GM12892 (cell line): ENCODE data around the gene CACNB4.

Source experiments
- DNase-seq: peaks from one replicate; pipeline ENCODE4 v3.0.0; 2011; ENCODE audit not compliant: insufficient read length
- FAIRE-seq: peaks from 2 replicates; lab custom pipeline; 2011; peaks lifted over from hg19 to GRCh38; lab: Jason Lieb, UNC
- POLR2A ChIP-seq: IDR thresholded peaks from 2 replicates; pipeline ENCODE4 v1.6.1; 2011; ENCODE audit warnings: low read depth, low read length, control low read depth
- POLR2AphosphoS5 ChIP-seq: IDR thresholded peaks from 2 replicates; pipeline ENCODE4 v1.6.1; 2011; ENCODE audit warnings: low read depth, low read length, control low read depth
- TAF1 ChIP-seq: IDR thresholded peaks from 2 replicates; pipeline ENCODE4 v1.6.1; 2011; ENCODE audit warnings: low read depth, mild to moderate bottlenecking, control low read depth, low read length, borderline replicate concordance

The CACNB4 gene

DNA sequence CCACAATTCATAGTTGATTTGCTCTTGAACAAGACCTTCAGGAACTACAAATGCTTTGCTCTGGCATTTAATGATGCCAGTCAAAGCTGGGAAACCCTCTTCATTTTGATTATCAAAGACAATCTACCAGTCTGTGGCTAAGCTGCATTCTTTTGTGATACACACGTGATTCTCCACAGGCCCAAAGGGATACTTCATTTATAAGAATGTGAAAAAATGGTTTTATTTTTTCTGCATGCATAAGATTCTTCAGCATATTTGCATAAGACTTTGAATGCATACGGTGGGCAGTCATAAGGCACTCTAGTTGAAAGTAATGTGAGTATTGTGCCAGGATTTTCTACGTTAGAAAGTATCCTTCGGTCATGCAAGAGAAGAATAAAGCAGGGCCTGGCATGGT lies 237.7 kb downstream of the CACNB4 start:
- DNase-seq (no peak), FAIRE-seq (peak; percentile 21)
- TF ChIP-seq POLR2A (no peak), POLR2AphosphoS5 (no peak)

DNA sequence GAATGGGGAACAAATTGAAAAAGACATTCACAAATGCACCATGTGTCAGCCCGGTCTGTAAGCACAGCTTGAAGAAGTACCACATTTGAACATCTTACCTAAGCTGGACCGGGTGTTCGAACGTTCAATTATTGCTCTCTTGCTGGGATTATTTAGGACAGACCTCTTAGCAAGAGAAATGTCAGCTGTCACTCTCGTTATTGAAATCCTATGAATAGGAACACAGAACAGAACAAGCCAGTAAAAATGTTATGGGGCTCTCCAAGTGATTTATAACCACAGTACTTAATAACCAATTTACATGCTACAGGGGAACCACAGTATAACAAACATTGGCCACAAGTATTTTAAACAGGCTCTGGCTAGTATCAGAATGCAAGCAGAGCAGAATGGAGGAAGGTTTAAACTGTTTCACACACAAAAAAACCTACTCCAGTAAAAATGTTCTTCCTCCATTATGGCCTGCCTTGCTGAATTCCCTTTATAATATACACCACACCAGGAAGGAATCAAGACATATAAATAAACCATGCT lies 238.2 kb downstream of the CACNB4 start:
- no peak for TF ChIP-seq POLR2AphosphoS5
- TF ChIP-seq POLR2A = no peak
- no peak for TF ChIP-seq TAF1
- FAIRE-seq (no peak), DNase-seq (no peak)

DNA sequence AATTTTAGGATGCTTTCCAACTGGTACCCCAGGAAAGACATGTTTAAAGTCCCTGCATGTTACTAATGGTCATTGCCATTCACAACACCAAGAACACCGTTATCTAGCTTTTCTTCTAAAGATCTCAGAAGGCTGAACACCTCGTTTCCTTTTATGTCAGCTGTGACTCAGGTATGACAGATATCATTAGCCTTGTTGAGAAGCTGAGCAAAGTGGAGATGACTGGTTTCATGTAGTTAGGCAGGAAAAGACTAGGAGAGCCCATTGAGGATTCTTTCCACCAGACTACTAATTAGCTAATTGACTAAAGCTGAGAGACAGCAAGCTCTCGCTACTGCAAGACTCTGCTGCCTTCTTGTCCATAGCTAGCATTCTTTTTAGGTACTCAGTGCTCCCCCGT lies 238.6 kb downstream of the CACNB4 start:
- FAIRE-seq = no peak
- DNase-seq = no peak
- TF ChIP-seq POLR2AphosphoS5 = no peak
- TF ChIP-seq POLR2A = no peak
- no peak for TF ChIP-seq TAF1

DNA sequence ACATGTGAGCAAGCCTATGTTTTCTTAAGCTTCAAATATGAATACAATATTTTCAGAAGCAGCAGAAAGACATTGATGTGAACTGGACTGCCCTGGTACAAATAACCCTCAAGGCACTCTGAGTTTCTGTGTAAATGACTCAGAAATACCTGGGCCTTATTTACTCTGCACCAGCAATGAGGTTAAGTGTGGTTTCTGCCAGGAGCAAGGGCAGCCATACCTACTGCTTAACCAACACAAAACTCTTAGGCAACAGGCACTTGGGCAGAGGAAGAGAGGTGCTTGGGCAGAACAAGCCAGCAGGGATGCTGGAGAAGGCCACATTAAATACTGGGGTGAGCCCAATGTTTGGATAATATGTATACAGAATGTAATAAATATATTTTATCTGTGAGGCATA lies 241.2 kb downstream of the CACNB4 start:
- TF ChIP-seq POLR2A = no peak
- TF ChIP-seq POLR2AphosphoS5 = no peak
- TF ChIP-seq TAF1 = no peak
- no peak for DNase-seq
- peak; percentile 64 for FAIRE-seq

DNA sequence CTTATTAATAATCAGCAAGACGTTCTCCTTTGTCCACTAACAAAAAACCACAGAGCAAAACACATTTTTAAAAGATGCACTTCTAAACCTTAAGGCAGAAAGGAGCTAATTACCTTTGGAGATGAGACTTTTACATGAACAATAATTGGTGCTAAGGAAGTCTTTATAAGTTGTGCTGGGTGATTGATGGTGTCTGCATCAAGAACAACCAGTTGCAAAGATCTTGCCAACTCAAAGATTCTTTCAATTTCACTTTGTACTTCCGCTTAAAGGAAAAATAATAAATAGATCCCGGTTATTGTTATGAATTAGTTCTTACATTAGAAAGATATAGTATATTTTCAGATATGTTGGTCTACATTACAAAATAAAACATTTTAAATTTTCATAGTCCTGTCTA lies 243.7 kb downstream of the CACNB4 start:
- TF ChIP-seq TAF1 = no peak
- TF ChIP-seq POLR2AphosphoS5 = no peak
- TF ChIP-seq POLR2A = no peak
- peak; percentile 85 for FAIRE-seq
- DNase-seq = no peak

DNA sequence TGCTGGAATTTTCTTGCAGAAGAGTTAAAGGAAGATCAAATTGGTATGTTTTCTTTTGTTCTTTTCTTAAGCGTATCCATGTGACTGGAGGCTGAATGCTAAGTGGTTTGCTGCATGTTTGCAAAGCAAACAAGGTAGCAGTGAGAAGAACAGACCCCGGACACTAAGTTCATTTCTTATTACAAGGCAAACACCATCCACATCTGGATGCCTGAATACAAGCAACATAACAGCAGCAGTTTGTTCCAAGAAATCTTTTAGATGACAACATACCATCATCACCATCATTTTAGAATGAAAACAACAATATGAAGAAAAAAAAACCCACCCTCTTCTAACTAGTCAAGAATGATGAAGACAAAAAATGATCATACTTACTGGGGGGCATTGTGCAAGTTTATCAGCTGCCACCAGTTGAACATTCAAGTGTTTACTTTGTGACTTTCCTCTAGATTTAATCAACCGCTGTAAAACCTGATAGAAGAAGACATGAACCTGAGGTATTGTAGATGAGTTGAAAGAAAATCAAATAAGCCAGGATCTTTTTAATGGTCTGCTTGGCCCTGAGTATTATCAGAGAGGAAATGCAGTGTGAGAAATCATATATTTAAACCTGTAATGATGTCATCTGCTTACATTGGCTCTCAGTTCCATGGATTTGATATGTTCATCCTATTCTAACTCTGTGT lies 245.6 kb downstream of the CACNB4 start:
- no peak for FAIRE-seq
- TF ChIP-seq POLR2A (no peak), TAF1 (no peak), POLR2AphosphoS5 (no peak)
- no peak for DNase-seq

DNA sequence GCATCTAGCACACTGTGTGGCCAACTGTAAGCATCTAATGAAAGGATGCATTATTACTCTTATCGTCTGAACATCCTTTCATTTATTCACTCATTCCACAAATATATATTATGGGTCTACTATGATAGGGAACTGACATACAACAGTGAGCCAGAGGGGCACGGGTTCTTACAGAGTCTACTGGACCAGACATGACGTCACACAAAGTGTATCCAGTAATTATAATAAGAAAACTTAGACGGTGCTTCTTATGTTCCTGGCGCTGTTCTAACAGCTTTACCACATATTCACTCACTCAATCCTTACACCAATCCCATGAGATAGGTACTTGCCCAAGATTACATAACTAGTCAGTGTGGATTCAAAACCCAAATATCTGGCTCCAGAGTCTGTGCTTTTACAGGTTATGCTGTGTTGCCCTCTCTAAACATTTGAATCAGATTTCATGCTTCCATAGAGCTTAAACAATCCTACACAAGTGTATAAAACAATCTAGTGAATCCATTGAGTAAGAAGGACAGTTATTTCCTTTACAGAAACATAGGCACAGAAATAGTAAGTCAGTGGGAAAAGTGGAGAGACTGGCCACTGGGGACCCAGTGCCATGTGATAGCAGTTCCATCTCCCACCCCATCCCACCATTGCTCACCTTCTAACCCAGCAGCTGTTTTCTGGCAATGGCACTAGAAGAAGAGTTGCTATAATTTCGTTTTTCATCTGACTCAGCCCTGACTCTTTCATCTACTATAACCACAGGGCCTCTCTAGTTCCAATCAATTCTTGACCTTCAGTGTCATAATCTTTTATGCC lies 246.4 kb downstream of the CACNB4 start:
- FAIRE-seq = peak; percentile 81
- DNase-seq = no peak
- no peak for TF ChIP-seq POLR2AphosphoS5
- TF ChIP-seq POLR2A = no peak
- no peak for TF ChIP-seq TAF1

DNA sequence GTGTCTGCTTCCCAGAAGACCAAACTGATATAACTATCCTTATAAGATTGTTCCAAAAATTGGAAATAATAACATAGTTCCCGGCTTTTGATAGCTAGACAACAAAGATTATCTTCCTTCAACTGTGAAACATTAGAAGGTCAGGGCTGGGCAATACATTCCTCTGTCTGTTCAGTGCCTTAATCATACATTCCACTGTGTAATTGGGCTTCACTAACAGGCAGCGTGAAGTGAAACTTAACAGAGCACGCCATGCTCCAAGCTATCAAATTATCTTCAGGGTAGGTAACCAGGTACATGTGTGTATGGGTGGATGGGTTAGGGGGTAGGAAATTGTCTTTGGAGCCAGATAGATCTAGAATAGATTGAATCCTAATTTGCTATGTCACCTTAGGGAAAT lies 247.1 kb downstream of the CACNB4 start:
- no peak for TF ChIP-seq POLR2A
- TF ChIP-seq POLR2AphosphoS5 = no peak
- TF ChIP-seq TAF1 = no peak
- DNase-seq (no peak), FAIRE-seq (no peak)

DNA sequence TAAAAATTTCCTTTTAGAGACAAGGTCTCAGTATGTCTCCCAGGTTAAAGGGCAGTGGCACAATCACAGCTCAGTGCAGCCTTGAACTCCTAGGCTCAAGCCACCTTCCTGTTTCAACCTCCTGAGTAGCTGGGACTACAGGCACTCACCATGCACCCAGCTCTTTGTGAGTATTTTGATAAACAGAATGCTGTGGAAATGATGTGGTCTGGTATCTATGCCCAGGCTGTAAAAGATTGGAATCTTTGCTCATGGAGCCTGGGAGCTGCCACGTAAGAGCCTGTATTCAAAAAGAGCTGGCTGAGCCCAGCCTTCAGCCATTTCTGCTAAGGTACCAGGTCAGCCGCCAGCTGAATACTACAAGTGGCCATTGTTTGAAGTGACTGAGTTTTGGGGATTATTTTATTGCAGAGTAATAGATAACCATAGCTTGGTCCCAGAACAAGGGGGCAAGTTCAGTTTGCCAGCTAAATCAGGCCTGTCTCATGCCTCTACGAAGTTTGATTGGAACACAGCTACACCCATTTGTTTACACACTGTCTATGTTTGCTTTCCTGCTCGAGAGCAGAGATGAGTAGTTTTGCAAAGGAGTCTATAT lies 249.3 kb downstream of the CACNB4 start:
- DNase-seq = no peak
- no peak for FAIRE-seq
- TF ChIP-seq POLR2AphosphoS5 = no peak
- TF ChIP-seq POLR2A = no peak
- no peak for TF ChIP-seq TAF1

DNA sequence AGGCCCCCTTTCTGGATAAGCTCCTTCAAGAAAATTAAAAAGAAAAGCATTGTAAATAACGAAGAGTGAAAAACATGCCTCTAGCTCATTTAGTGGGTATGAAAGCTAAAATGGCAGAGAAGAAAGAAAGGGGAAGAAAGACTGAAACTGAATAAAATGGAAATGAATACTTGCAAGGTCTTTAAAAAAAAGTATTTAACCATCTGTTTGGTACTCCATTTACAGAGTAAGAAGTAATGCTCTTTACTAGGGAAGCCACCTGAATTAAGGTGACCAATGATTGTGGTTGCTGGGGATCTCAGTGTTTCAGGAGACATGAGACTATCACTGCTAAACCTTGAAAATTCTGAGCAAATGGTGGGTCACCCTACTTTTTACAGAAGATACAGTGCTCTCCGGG lies 253.0 kb downstream of the CACNB4 start:
- DNase-seq = no peak
- FAIRE-seq = no peak
- TF ChIP-seq POLR2A = no peak

DNA sequence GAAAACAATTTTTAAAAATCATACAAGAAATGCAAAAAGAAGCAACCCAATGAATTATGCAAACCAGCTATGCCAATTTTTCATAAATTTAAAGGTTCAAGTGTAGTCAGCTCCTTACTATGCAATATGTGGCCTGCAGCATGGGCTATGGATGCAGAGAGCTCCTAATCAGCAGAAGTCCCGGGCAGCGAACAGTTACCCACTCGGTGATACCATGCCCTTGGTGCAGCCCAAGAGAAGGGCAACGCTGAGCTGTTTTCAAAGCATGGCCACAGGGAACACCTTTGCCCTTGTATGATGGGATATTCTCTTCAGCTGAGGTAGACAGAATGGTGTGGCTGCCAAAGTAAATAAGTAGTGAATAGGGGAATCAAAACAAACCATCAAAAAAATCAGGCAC lies 253.4 kb downstream of the CACNB4 start:
- no peak for TF ChIP-seq POLR2A
- no peak for TF ChIP-seq TAF1
- TF ChIP-seq POLR2AphosphoS5 = no peak
- DNase-seq = no peak
- FAIRE-seq = peak; percentile 84
